ENCODE data around the gene GLCCI1. TPM values are rescaled to one million over a fixed set of nuclear protein-coding genes. Genes with fewer than 3 reads are reported as not detected.

GLCCI1 gene
- total and polyA plus RNA-seq, 2 of the 8 experiments (the other 6 are each of a cell fraction or from before 2014, with no cell fraction given), result 12.4 to 27.7 TPM

DNA sequence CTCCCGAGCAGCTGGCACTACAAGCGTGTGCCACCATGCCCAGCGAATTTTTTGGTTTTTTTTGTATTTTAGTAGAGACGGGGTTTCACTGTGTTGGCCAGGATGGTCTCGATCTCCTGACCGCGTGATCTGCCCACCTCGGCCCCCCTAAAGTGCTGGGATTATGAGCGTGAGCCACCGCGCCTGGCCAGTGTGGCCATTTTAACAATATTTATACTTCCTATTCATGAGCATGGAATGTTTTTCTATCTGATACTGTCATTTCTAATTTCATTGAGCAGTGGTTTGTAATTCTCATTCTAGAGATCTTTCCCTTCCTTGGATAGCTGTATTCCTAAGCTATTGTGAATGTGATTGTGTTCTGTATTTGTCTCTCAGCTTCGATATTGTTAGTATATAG lies 96.2 kb downstream of the GLCCI1 start:
- no peak overlapping the region for H2BK120ac ChIP-seq (replicated peaks; ENCODE audit: low read depth, low read length)
- ChIA-PET CTCF (ENCODE audit: partially characterized antibody) (interaction anchor here (0.7 to 2.0 kb wide), 3 partner anchors 10 to 54 kb away, joined by 3 to 7 read pairs (median 4); no protein-coding TSS in a partner anchor), POLR2A (ENCODE audit: partially characterized antibody) (interaction anchor here (0.7 kb wide), 1 partner anchor 9 kb away, joined by 3 read pairs; no protein-coding TSS in a partner anchor)
- no peaks in the 10 kb centered on the region for H3K23me2 ChIP-seq (ENCODE audit: low read depth, low read length)
- H2BK12ac ChIP-seq (ENCODE audit: low read depth, low read length), result no peak overlapping the region
- H3K9ac ChIP-seq (replicated peaks in 1 of 4; ENCODE audit: extremely low read depth in 1 of 4, low read depth in 3 of 4, low read length in 3 of 4), result no peak overlapping the region
- no peak overlapping the region for H4K8ac ChIP-seq (ENCODE audit: extremely low read depth, insufficient read depth, low read length)
- peaks cover 6% of the 10 kb centered on the region; the same call in 1 of the 2 replicates for H3K79me1 ChIP-seq (ENCODE audit: low read depth, low read length)
- no peak overlapping the region for H4K91ac ChIP-seq (replicated peaks; ENCODE audit: insufficient read length, low read length)
- no peak for TF ChIP-seq ZNF274 (IDR thresholded peaks at IDR 0.05; ENCODE audit: borderline replicate concordance, extremely low read depth, low read length)
- TF ChIP-seq EZH2 (IDR thresholded peaks at IDR 0.05; ENCODE audit: low read depth, low read length, severe bottlenecking), result no peak
- TF ChIP-seq, protein P1, sequence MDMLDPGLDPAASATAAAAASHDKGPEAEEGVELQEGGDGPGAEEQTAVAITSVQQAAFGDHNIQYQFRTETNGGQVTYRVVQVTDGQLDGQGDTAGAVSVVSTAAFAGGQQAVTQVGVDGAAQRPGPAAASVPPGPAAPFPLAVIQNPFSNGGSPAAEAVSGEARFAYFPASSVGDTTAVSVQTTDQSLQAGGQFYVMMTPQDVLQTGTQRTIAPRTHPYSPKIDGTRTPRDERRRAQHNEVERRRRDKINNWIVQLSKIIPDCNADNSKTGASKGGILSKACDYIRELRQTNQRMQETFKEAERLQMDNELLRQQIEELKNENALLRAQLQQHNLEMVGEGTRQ (IDR thresholded peaks at IDR 0.05; ENCODE audit: low read length), result no peak
- no peak for TF ChIP-seq SIRT6 (IDR thresholded peaks at IDR 0.05; ENCODE audit: low read length)
- TF ChIP-seq BACH1 (IDR thresholded peaks at IDR 0.05; ENCODE audit: low read length), result no peak
- TF ChIP-seq SP2 (IDR thresholded peaks at IDR 0.05; ENCODE audit: low read length), result no peak
- TF ChIP-seq SP4 (IDR thresholded peaks at IDR 0.05; ENCODE audit: low read length), result no peak
- TF ChIP-seq GABPA (IDR thresholded peaks at IDR 0.05; ENCODE audit: borderline replicate concordance, insufficient read depth, low read length), result no peak
- H3K4me1 ChIP-seq (replicated peaks in 1 of 4; ENCODE audit: control insufficient read depth in 3 of 4, insufficient read depth in 4 of 4, low read length in 3 of 4), result peaks cover 0 to 11% (median under 1%) of the 10 kb centered on the region in 4 experiments; a peak in 4 of 7 replicates
- no peak overlapping the region for H2BK15ac ChIP-seq (ENCODE audit: low read length)
- H3K4me3 ChIP-seq (ENCODE audit: extremely low read depth in 1 of 4, insufficient read depth in 2 of 4, low read depth in 3 of 4, low read length in 4 of 4), result no peak overlapping the region
- no peak overlapping the region for H3K4ac ChIP-seq (replicated peaks; ENCODE audit: insufficient read length, low read depth, low read length)
- H3K27ac ChIP-seq (ENCODE audit: low read depth, low read length), result no peak overlapping the region
- H4K5ac ChIP-seq (ENCODE audit: insufficient read length, low read depth, low read length), result no peak overlapping the region
- no peaks in the 10 kb centered on the region for H3K27me3 ChIP-seq (replicated peaks in 1 of 4; ENCODE audit: control insufficient read depth in 3 of 4, extremely low read depth in 1 of 4, insufficient read depth in 3 of 4, low read length in 3 of 4)
- peaks cover 0 to 7% of the 10 kb centered on the region in 2 experiments; a peak in 2 of 4 replicates for H3K79me2 ChIP-seq (ENCODE audit: control insufficient read depth in 1 of 2, insufficient read depth in 2 of 2, low read length in 2 of 2)
- FAIRE-seq (no peak), DNase-seq (ENCODE audit: low read depth in 1 of 2, low spot score in 2 of 2) (no peak)
- H3K18ac ChIP-seq (ENCODE audit: extremely low read depth, low read length), result no peak overlapping the region
- H3K36me3 ChIP-seq (ENCODE audit: control insufficient read depth in 2 of 4, insufficient read depth in 4 of 4, low read length in 3 of 4), result peaks cover 0 to 10% (median 1%) of the 10 kb centered on the region in 4 experiments; a peak in 3 of 8 replicates
- H4K20me1 ChIP-seq (replicated peaks in 1 of 2; ENCODE audit: control insufficient read depth in 1 of 2, insufficient read depth in 2 of 2, low read length in 2 of 2), result no peaks in the 10 kb centered on the region
- H3K9me3 ChIP-seq (ENCODE audit: insufficient read depth in 2 of 2, low read depth in 1 of 2, low read length in 1 of 2), result no peaks in the 10 kb centered on the region
- no peak overlapping the region for H3K56ac ChIP-seq (replicated peaks; ENCODE audit: insufficient read length, low read depth, low read length)
- no peak overlapping the region for H3K14ac ChIP-seq (ENCODE audit: insufficient read length)
- no peak overlapping the region for H2BK5ac ChIP-seq (ENCODE audit: low read depth, low read length)
- H2BK20ac ChIP-seq (ENCODE audit: low read length), result no peak overlapping the region
- H3K4me2 ChIP-seq (ENCODE audit: insufficient read depth in 1 of 2, low read depth in 2 of 2, low read length in 2 of 2), result no peak overlapping the region
- no peak overlapping the region for H2AFZ ChIP-seq (ENCODE audit: low read length)
- H2AK5ac ChIP-seq (ENCODE audit: low read depth, low read length), result no peak overlapping the region
- H3K23ac ChIP-seq (ENCODE audit: insufficient read length), result no peak overlapping the region
- 90% methylated on average over 12 of the region's 12 CpGs; no CpG with 5 or more reads in 1 of the 2 experiments for WGBS, 2 experiments (ENCODE audit: extremely low coverage in 1 of 2, insufficient coverage in 1 of 2, insufficient read length in 1 of 2, insufficient replicate concordance in 2 of 2, low coverage in 1 of 2, low lambda C conversion rate in 2 of 2, missing lambda C conversion rate in 1 of 2)
